HEK293 (cell line): ENCODE results near the gene TDRD9.

ENCODE experiments used
- CTCF ChIA-PET: fragments of 350-600 bp; formaldehyde crosslinking; extraction: SDS; loops from one replicate; lab custom pipeline; 2021; ENCODE audit warnings: antibody characterized with exemption; lab: Yijun Ruan, JAX
- POLR2A ChIA-PET: fragments of 300-600 bp; formaldehyde crosslinking; extraction: SDS; loops from one replicate; lab custom pipeline; 2020; ENCODE audit warnings: antibody characterized with exemption, inconsistent platforms; lab: Yijun Ruan, JAX
- H3K27ac ChIP-seq: fragments of 200-500 bp; sonication (Bioruptor generic); 2 replicates; pipeline ENCODE4 v1.5.1; 2014; ENCODE audit warnings: low read depth, low read length, control low read depth, inconsistent platforms; ENCODE audit errors: extremely low read depth
- H3K36me3 ChIP-seq, 2 experiments: fragments of 200-500 bp in 1 of 2; sonication (Bioruptor generic) in 1 of 2; 1 replicate in 1 of 2; 2 replicates in 1 of 2; pipeline ENCODE4 v1.5.1; 2014 to 2017; ENCODE audit warnings: inconsistent platforms in 2 of 2, low read length in 2 of 2; ENCODE audit not compliant: control insufficient read depth in 2 of 2, insufficient read depth in 1 of 2
- H3K4me1 ChIP-seq: fragments of 200-500 bp; sonication (Bioruptor generic); 2 replicates; pipeline ENCODE4 v1.5.1; 2014; ENCODE audit warnings: mild to moderate bottlenecking, low read length, inconsistent platforms; ENCODE audit not compliant: control insufficient read depth, insufficient read depth
- H3K4me3 ChIP-seq: 2 replicates; pipeline ENCODE4 v1.5.1; 2011; ENCODE audit warnings: low read depth, mild to moderate bottlenecking, control low read depth, low read length, moderate library complexity
- H3K9me3 ChIP-seq: fragments of 200-500 bp; sonication (Bioruptor generic); 2 replicates; pipeline ENCODE4 v1.5.1; 2014; ENCODE audit warnings: low read depth, low read length, inconsistent platforms; ENCODE audit not compliant: control insufficient read depth, insufficient read depth
- GLIS1 ChIP-seq: fragments of 450-650 bp; formaldehyde crosslinking; IDR thresholded peaks from 2 replicates; pipeline ENCODE4 v1.5.1; 2016; ENCODE audit warnings: missing biosample characterization, missing genetic modification characterization
- KLF9 ChIP-seq: fragments of 450-650 bp; formaldehyde crosslinking; IDR thresholded peaks from 2 replicates; pipeline ENCODE4 v1.5.1; 2016; ENCODE audit warnings: missing biosample characterization, missing genetic modification characterization, low read depth
- PATZ1 ChIP-seq: fragments of 450-650 bp; formaldehyde crosslinking; IDR thresholded peaks from 2 replicates; pipeline ENCODE4 v1.5.1; 2016; ENCODE audit warnings: missing biosample characterization, missing genetic modification characterization
- PBX3 ChIP-seq: sonication (generic); formaldehyde crosslinking; IDR thresholded peaks from 2 replicates; pipeline ENCODE4 v1.8.1; 2022; ENCODE audit warnings: mild to moderate bottlenecking, moderate library complexity, missing genetic modification reagents
- SETDB1 ChIP-seq: IDR thresholded peaks from one replicate; pipeline ENCODE4 v1.6.1; 2017; ENCODE audit warnings: mild to moderate bottlenecking, low read length, moderate library complexity, mixed read lengths; ENCODE audit not compliant: insufficient read length
- SP2 ChIP-seq: fragments of 450-650 bp; formaldehyde crosslinking; IDR thresholded peaks from 2 replicates; pipeline ENCODE4 v1.5.1; 2016; ENCODE audit warnings: missing biosample characterization, missing genetic modification characterization
- TRIM28 ChIP-seq: IDR thresholded peaks from 2 replicates; pipeline ENCODE4 v1.6.1; 2011; ENCODE audit warnings: low read length, control low read depth, borderline replicate concordance
- WT1 ChIP-seq: fragments of 450-650 bp; formaldehyde crosslinking; IDR thresholded peaks from 2 replicates; pipeline ENCODE4 v1.5.1; 2016; ENCODE audit warnings: missing biosample characterization, missing genetic modification characterization
- ZFHX2 ChIP-seq: fragments of 450-650 bp; formaldehyde crosslinking; conservative IDR thresholded peaks from 2 replicates; pipeline ENCODE4 v1.5.1; 2016; ENCODE audit warnings: missing biosample characterization, missing genetic modification characterization
- ZNF121 ChIP-seq: fragments of 450-650 bp; formaldehyde crosslinking; IDR thresholded peaks from 2 replicates; pipeline ENCODE4 v1.5.1; 2016; ENCODE audit warnings: missing biosample characterization, missing genetic modification characterization
- ZNF140 ChIP-seq: fragments of 450-650 bp; formaldehyde crosslinking; IDR thresholded peaks from 2 replicates; pipeline ENCODE4 v1.5.1; 2016; ENCODE audit warnings: missing biosample characterization, missing genetic modification characterization
- ZNF202 ChIP-seq: fragments of 450-650 bp; formaldehyde crosslinking; IDR thresholded peaks from 2 replicates; pipeline ENCODE4 v1.5.1; 2016; ENCODE audit warnings: missing biosample characterization, missing genetic modification characterization, borderline replicate concordance
- ZNF391 ChIP-seq: fragments of 450-650 bp; formaldehyde crosslinking; IDR thresholded peaks from 2 replicates; pipeline ENCODE4 v1.5.1; 2016; ENCODE audit warnings: low read depth, missing biosample characterization, missing genetic modification characterization, borderline replicate concordance
- ZNF488 ChIP-seq: fragments of 450-650 bp; formaldehyde crosslinking; IDR thresholded peaks from 2 replicates; pipeline ENCODE4 v1.5.1; 2016; ENCODE audit warnings: missing biosample characterization, missing genetic modification characterization
- ZNF513 ChIP-seq: fragments of 450-650 bp; IDR thresholded peaks from 2 replicates; pipeline ENCODE4 v1.5.1; 2018; ENCODE audit warnings: missing biosample characterization, missing genetic modification characterization
- ZNF580 ChIP-seq: fragments of 450-650 bp; formaldehyde crosslinking; IDR thresholded peaks from 2 replicates; pipeline ENCODE4 v1.5.1; 2016; ENCODE audit warnings: missing biosample characterization, missing genetic modification characterization
- ZNF626 ChIP-seq: fragments of 450-650 bp; sonication (Bioruptor Pico); formaldehyde crosslinking; IDR thresholded peaks from 2 replicates; pipeline ENCODE4 v1.5.1; 2018; ENCODE audit warnings: missing biosample characterization, missing genetic modification characterization, inconsistent platforms
- ZSCAN5A ChIP-seq: fragments of 450-650 bp; formaldehyde crosslinking; IDR thresholded peaks from 2 replicates; pipeline ENCODE4 v1.5.1; 2016; ENCODE audit warnings: missing biosample characterization, missing genetic modification characterization

The TDRD9 gene

GRCh38 chr14:104078031-104078455 lies 149.8 kb downstream of the TDRD9 start (continued):
- 0 out of 2 replicates have a peak, but pooled peaks have one; percentile 61 for TF ChIP-seq ZNF140 (tag by site-specific recombination)
- TF ChIP-seq ZNF391 (tag by site-specific recombination) = peak; percentile 50; the same call in 1 of the 2 replicates
- TF ChIP-seq SETDB1 = no peak
- TF ChIP-seq ZNF513 = no peak
- TF ChIP-seq GLIS1 (tag by site-specific recombination) = peak; percentile 59
- 0 out of 2 replicates have a peak, but pooled peaks have one; percentile 23 for TF ChIP-seq PATZ1 (tag by site-specific recombination)
- TF ChIP-seq ZNF121 (tag by site-specific recombination) = peak; percentile 12; the same call in 1 of the 2 replicates

- Histone ChIP-seq H3K36me3 (no peaks in the 10 kb centered on the region), H3K4me3 (no peak overlapping the region), H3K9me3 (no peaks in the 10 kb centered on the region), H3K27ac (no peak overlapping the region), H3K4me1 (no peaks in the 10 kb centered on the region; the same call in 1 of the 2 replicates)
- TF ChIP-seq WT1 (tag by site-specific recombination) = no peak
- TF ChIP-seq TRIM28 = no peak
- no peak for TF ChIP-seq ZNF202 (tag by site-specific recombination)
- TF ChIP-seq SP2 (tag by site-specific recombination) = no peak
- no peak for TF ChIP-seq ZNF488 (tag by site-specific recombination)
- no peak for TF ChIP-seq ZFHX2 (tag by site-specific recombination)
- no peak for TF ChIP-seq GLIS1 (tag by site-specific recombination)
- no peak for TF ChIP-seq KLF9
- TF ChIP-seq ZNF626 (tag by site-specific recombination) = no peak
- TF ChIP-seq ZNF580 = no peak
- no peak for TF ChIP-seq PBX3 (CRISPR knock-in tag)
- no peak for TF ChIP-seq SETDB1
- no peak for TF ChIP-seq ZSCAN5A (tag by site-specific recombination)
- ChIA-PET POLR2A (no interaction called here), CTCF (interaction anchor here (0.7 to 1.2 kb wide), 2 partner anchors 13 to 546 kb away, joined by 3 read pairs; no protein-coding TSS in a partner anchor)
These were observed 152.4 kb downstream of the TDRD9 start for GRCh38 chr14:104080376-104081260.
